IMR-90 (cell line): ENCODE data around the gene CDC40. TPM values are rescaled to one million over a fixed set of nuclear protein-coding genes. Genes with fewer than 3 reads are reported as not detected.

Source experiments
- ATAC-seq: fragments of 200-7000 bp; cut with Tn5 transposase; 2 replicates; pipeline ENCODE4 v1.9.1; 2020; ENCODE audit warnings: low read depth, mild to moderate bottlenecking, moderate library complexity
- BruUV-seq: library from RNA; stranded (reverse); fragments of 400-500 nt; replicated peaks from 2 replicates; lab custom pipeline; 2021; lab: Mats Ljungman, UMichigan
- CTCF ChIA-PET: fragments of 300-600 bp; formaldehyde crosslinking; extraction: SDS; loops from one replicate; lab custom pipeline; 2021; ENCODE audit warnings: antibody characterized with exemption; lab: Yijun Ruan, JAX
- POLR2A ChIA-PET: fragments of 300-600 bp; sonication (Branson Sonifier 250); formaldehyde crosslinking; loops from one replicate; lab custom pipeline; 2022; ENCODE audit warnings: antibody characterized with exemption; ENCODE audit not compliant: unreplicated experiment; lab: Charles Lee
- DNase-seq: peaks from one replicate; pipeline ENCODE4 v3.0.0; 2013
- H2AFZ ChIP-seq: replicated peaks from 2 replicates; pipeline ENCODE3; 2013; ENCODE audit warnings: low read length, mild to moderate bottlenecking; ENCODE audit not compliant: poor library complexity
- H2AK5ac ChIP-seq: 2 replicates; pipeline ENCODE4 v1.6.1; 2013; ENCODE audit warnings: low read depth, low read length, inconsistent platforms
- H2AK9ac ChIP-seq: replicated peaks from 2 replicates; pipeline ENCODE3; 2013; ENCODE audit warnings: mild to moderate bottlenecking, low read depth, low read length, moderate library complexity; ENCODE audit not compliant: poor library complexity
- H2BK120ac ChIP-seq: 2 replicates; pipeline ENCODE4 v1.6.1; 2013; ENCODE audit warnings: low read depth, low read length, inconsistent platforms
- H2BK15ac ChIP-seq: 3 replicates; pipeline ENCODE4 v1.6.1; 2013; ENCODE audit warnings: low read depth, low read length, inconsistent platforms
- H2BK20ac ChIP-seq: 2 replicates; pipeline ENCODE4 v1.6.1; 2013; ENCODE audit warnings: low read depth, mild to moderate bottlenecking, inconsistent platforms, low read length, moderate library complexity
- H2BK5ac ChIP-seq: 2 replicates; pipeline ENCODE4 v1.6.1; 2013; ENCODE audit warnings: mild to moderate bottlenecking, low read depth, low read length, inconsistent platforms; ENCODE audit not compliant: poor library complexity, severe bottlenecking
- H3K14ac ChIP-seq: replicated peaks from 2 replicates; pipeline ENCODE4 v1.6.1; 2013; ENCODE audit warnings: low read depth, low read length, inconsistent platforms
- H3K18ac ChIP-seq: 2 replicates; pipeline ENCODE4 v1.6.1; 2013; ENCODE audit warnings: low read depth, low read length, control low read depth
- H3K23ac ChIP-seq: 2 replicates; pipeline ENCODE4 v1.6.1; 2013; ENCODE audit warnings: low read depth, low read length, inconsistent platforms
- H3K27ac ChIP-seq: 2 replicates; pipeline ENCODE4 v1.5.1; 2013; ENCODE audit warnings: mild to moderate bottlenecking, control low read depth, low read length; ENCODE audit not compliant: insufficient read depth
- H3K27me3 ChIP-seq: 2 replicates; pipeline ENCODE4 v1.6.1; 2013; ENCODE audit warnings: low read length; ENCODE audit not compliant: control insufficient read depth, insufficient read depth
- H3K36me3 ChIP-seq: 2 replicates; pipeline ENCODE4 v1.6.1; 2013; ENCODE audit warnings: low read length, mixed read lengths; ENCODE audit not compliant: control insufficient read depth, insufficient read depth
- H3K4ac ChIP-seq: 2 replicates; pipeline ENCODE4 v1.6.1; 2013; ENCODE audit warnings: low read depth, low read length, inconsistent platforms
- H3K4me1 ChIP-seq: 2 replicates; pipeline ENCODE4 v1.6.1; 2013; ENCODE audit warnings: low read length, mixed read lengths; ENCODE audit not compliant: control insufficient read depth, insufficient read depth
- H3K4me2 ChIP-seq: 2 replicates; pipeline ENCODE4 v1.6.1; 2013; ENCODE audit warnings: low read depth, mild to moderate bottlenecking, control low read depth, low read length, moderate library complexity
- H3K4me3 ChIP-seq: 2 replicates; pipeline ENCODE4 v1.5.1; 2013; ENCODE audit warnings: low read depth, mild to moderate bottlenecking, control low read depth, low read length, moderate library complexity; ENCODE audit not compliant: insufficient read depth
- H3K56ac ChIP-seq: 2 replicates; pipeline ENCODE4 v1.6.1; 2013; ENCODE audit warnings: low read length, inconsistent platforms; ENCODE audit not compliant: insufficient read depth; ENCODE audit errors: extremely low read depth
- H3K79me1 ChIP-seq, 2 experiments: 2 replicates each; pipeline ENCODE4 v1.6.1; 2013; ENCODE audit warnings: low read length in 2 of 2, inconsistent platforms in 1 of 2, low read depth in 1 of 2
- H3K9ac ChIP-seq: 2 replicates; pipeline ENCODE4 v1.6.1; 2013; ENCODE audit warnings: low read depth, low read length, control low read depth
- H3K9me1 ChIP-seq: 2 replicates; pipeline ENCODE4 v1.6.1; 2013; ENCODE audit warnings: low read length, inconsistent platforms; ENCODE audit not compliant: insufficient read depth
- H3K9me3 ChIP-seq: 2 replicates; pipeline ENCODE4 v1.6.1; 2013; ENCODE audit warnings: low read length; ENCODE audit not compliant: control insufficient read depth, insufficient read depth
- H4K20me1 ChIP-seq: 2 replicates; pipeline ENCODE4 v1.6.1; 2013; ENCODE audit warnings: low read length, inconsistent platforms; ENCODE audit not compliant: insufficient read depth
- H4K5ac ChIP-seq: 2 replicates; pipeline ENCODE4 v1.6.1; 2013; ENCODE audit warnings: mild to moderate bottlenecking, low read depth, low read length, control low read depth
- H4K8ac ChIP-seq, 2 experiments: 2 replicates each; pipeline ENCODE4 v1.6.1; 2013; ENCODE audit warnings: low read depth in 2 of 2, low read length in 2 of 2, control low read depth in 1 of 2, inconsistent platforms in 1 of 2
- H4K91ac ChIP-seq: 2 replicates; pipeline ENCODE4 v1.6.1; 2013; ENCODE audit warnings: low read depth, low read length, inconsistent platforms; ENCODE audit not compliant: insufficient read depth
- BHLHE40 ChIP-seq: fragments of 150-350 bp; IDR thresholded peaks from 2 replicates; pipeline ENCODE4 v1.6.1; 2016; ENCODE audit warnings: mild to moderate bottlenecking, low read depth, low read length
- CEBPB ChIP-seq: IDR thresholded peaks from 2 replicates; pipeline ENCODE4 v1.6.1; 2012; ENCODE audit warnings: low read depth, low read length, improper control_type of control experiment
- WGBS, 2 experiments: methylation state at CpG; one replicate each; pipeline versions ENCODE4 v1.1.5 to v1.1.7; 2013; ENCODE audit warnings: missing lambda C conversion rate in 2 of 2; ENCODE audit not compliant: insufficient read length in 1 of 2; ENCODE audit errors: extremely low coverage in 2 of 2; 5-methylcytosine and 5-hydroxymethylcytosine counted together
- dilution Hi-C: fragments of 300-500 bp; cut with HindIII; formaldehyde crosslinking; loops from one replicate; pipeline ENCODE4 v1.14.3; 2018; ENCODE audit warnings: low sequenced_read_pairs; ENCODE audit not compliant: unreplicated experiment
- in situ Hi-C: fragments of 300-500 bp; cut with MboI; formaldehyde crosslinking; loops from 3 replicates; pipeline ENCODE4 v1.14.3; 2019; ENCODE audit warnings: low sequenced_read_pairs, inconsistent platforms, mixed read lengths
- intact Hi-C: fragments of 100-400 bp; cut with micrococcal nuclease; formaldehyde crosslinking; loops from 2 replicates; pipeline ENCODE4 v1.10.0; 2022
- polyA plus RNA-seq, 3 experiments: library from polyadenylated mRNA; depleted of rRNA; stranded (reverse); fragments of >200 nt; gene quantifications; 2 replicates each; pipeline ENCODE4 v1.2.3, GENCODE V29; 2012; ENCODE audit warnings: low replicate concordance in 1 of 3
- total RNA-seq: library from RNA; depleted of rRNA; stranded (reverse); fragments of >200 nt; gene quantifications from 2 replicates; pipeline ENCODE4 v1.2.3, GENCODE V29; 2012

Gene CDC40
- total and polyA plus RNA-seq, 2 of the 4 experiments (the other 2 are of a cell fraction): 7.0 to 16.8 TPM

- Histone ChIP-seq H4K5ac (no peak overlapping the region), H3K56ac (no peak overlapping the region), H2BK5ac (no peak overlapping the region), H3K9me1 (peaks cover 4% of the 10 kb centered on the region; the same call in 1 of the 2 replicates), H3K36me3 (peaks cover 17% of the 10 kb centered on the region), H3K18ac (no peak overlapping the region), H3K14ac (no peak overlapping the region), H2AK5ac (no peak overlapping the region), H2AFZ (no peak overlapping the region), H3K9me3 (no peaks in the 10 kb centered on the region), H3K27ac (no peak overlapping the region), H3K4me3 (no peak overlapping the region), H3K79me1 (no peaks in the 10 kb centered on the region), H2BK15ac (no peak overlapping the region), H3K23ac (no peak overlapping the region), H3K4me1 (no peaks in the 10 kb centered on the region), H4K8ac (no peak overlapping the region), H2BK20ac (no peak overlapping the region), H3K4ac (no peak overlapping the region), H2AK9ac (no peak overlapping the region), H3K9ac (no peak overlapping the region), H4K20me1 (no peaks in the 10 kb centered on the region), H3K4me2 (no peak overlapping the region), H3K27me3 (no peaks in the 10 kb centered on the region), H2BK120ac (no peak overlapping the region), H4K91ac (no peak overlapping the region)
- dilution Hi-C loops: no loop called here
- TF ChIP-seq CEBPB (0 out of 2 replicates have a peak, but pooled peaks have one; percentile 31), BHLHE40 (no peak)
- no peak for DNase-seq
- BruUV-seq: no TSS peak
- WGBS, 2 experiments: no CpG with 5 or more reads among the region's 1 CpG
- CTCF ChIA-PET: no interaction called here
- no peak for ATAC-seq
- in situ Hi-C loops: no loop called here
- intact Hi-C loops: no loop called here
- POLR2A ChIA-PET: no interaction called here
These were observed 31.5 kb downstream of the CDC40 start for GRCh38 chr6:110211753-110212152.
